HepG2 (cell line): ENCODE results near the gene MYO1B. TPM values are rescaled to one million over a fixed set of nuclear protein-coding genes. Genes with fewer than 3 reads are reported as not detected.
A peak's percentile ranks its signal among the peaks of the same experiment; 100 is the strongest.

Source experiments
- ARNT2 ChIP-seq: sonication (generic); formaldehyde crosslinking; IDR thresholded peaks from 2 replicates; pipeline ENCODE4 v1.8.0; 2022; ENCODE audit warnings: mild to moderate bottlenecking, low read depth, missing genetic modification reagents, moderate library complexity
- E2F1 ChIP-seq: sonication (generic); formaldehyde crosslinking; IDR thresholded peaks from 2 replicates; pipeline ENCODE4 v1.5.0; 2020; ENCODE audit warnings: missing genetic modification reagents
- FOXM1 ChIP-seq: sonication (generic); formaldehyde crosslinking; IDR thresholded peaks from 2 replicates; pipeline ENCODE4 v1.5.0; 2020; ENCODE audit warnings: missing genetic modification reagents
- FOXP4 ChIP-seq: sonication (generic); formaldehyde crosslinking; IDR thresholded peaks from 2 replicates; pipeline ENCODE4 v1.4.0; 2020; ENCODE audit warnings: missing genetic modification reagents
- KDM6A ChIP-seq: IDR thresholded peaks from 2 replicates; pipeline ENCODE4 v1.6.1; 2016; ENCODE audit warnings: low read depth
- PHF20 ChIP-seq: sonication (generic); formaldehyde crosslinking; IDR thresholded peaks from 2 replicates; pipeline ENCODE4 v1.5.0; 2020; ENCODE audit warnings: mild to moderate bottlenecking, missing genetic modification reagents
- SMC3 ChIP-seq: IDR thresholded peaks from 2 replicates; pipeline ENCODE4 v1.6.1; 2011; ENCODE audit warnings: low read length, improper control_type of control experiment
- THAP9 ChIP-seq: sonication (generic); formaldehyde crosslinking; IDR thresholded peaks from 2 replicates; pipeline ENCODE4; 2020; ENCODE audit warnings: missing genetic modification reagents, mild to moderate bottlenecking, borderline replicate concordance
- ZBTB25 ChIP-seq: IDR thresholded peaks from 2 replicates; pipeline ENCODE4 v1.6.1; 2018; ENCODE audit warnings: missing genetic modification reagents
- ZEB1 ChIP-seq: IDR thresholded peaks from 2 replicates; pipeline ENCODE4 v1.6.1; 2012; ENCODE audit warnings: mild to moderate bottlenecking, low read depth, inconsistent platforms; ENCODE audit not compliant: insufficient replicate concordance
- ZNF331 ChIP-seq: sonication (generic); formaldehyde crosslinking; IDR thresholded peaks from 2 replicates; pipeline ENCODE4 v1.4.0; 2020; ENCODE audit warnings: missing genetic modification reagents
- polyA plus RNA-seq, 8 experiments: library from polyadenylated mRNA; depleted of rRNA in 3 of 8; stranded (reverse) in 7 of 8; unstranded in 1 of 8; fragments of >200 nt; fragmentation: Illumina TruSeq in 4 of 8; extraction: Trizol in 4 of 8; gene quantifications; 2 replicates each; pipeline versions ENCODE4 v1.2.1 to v1.2.3, GENCODE V29; 2011 to 2016; ENCODE audit warnings: low read depth in 4 of 8, missing spikeins in 1 of 8, mixed read lengths in 1 of 8; ENCODE audit not compliant: insufficient read depth in 1 of 8
- total RNA-seq, 5 experiments: library from RNA; depleted of rRNA; stranded (reverse); fragments of >200 nt; fragmentation: Illumina TruSeq; extraction: Trizol; gene quantifications; 2 replicates each; pipeline ENCODE4 v1.2.3, GENCODE V29; 2016; ENCODE audit warnings: low read depth in 1 of 5
- TF ChIP-seq, protein P1 (sequence below): sonication (generic); formaldehyde crosslinking; IDR thresholded peaks from 2 replicates; pipeline ENCODE4 v1.8.0; 2022; ENCODE audit warnings: low read depth, missing genetic modification reagents
- TF ChIP-seq, protein P2 (sequence below): sonication (generic); formaldehyde crosslinking; IDR thresholded peaks from 2 replicates; pipeline ENCODE4 v1.4.0; 2020; ENCODE audit warnings: missing genetic modification reagents

The MYO1B gene
- total and polyA plus RNA-seq, 2 of the 13 experiments (the other 11 are each of a cell fraction or from before 2014, with no cell fraction given): 36.9 to 89.8 TPM

DNA sequence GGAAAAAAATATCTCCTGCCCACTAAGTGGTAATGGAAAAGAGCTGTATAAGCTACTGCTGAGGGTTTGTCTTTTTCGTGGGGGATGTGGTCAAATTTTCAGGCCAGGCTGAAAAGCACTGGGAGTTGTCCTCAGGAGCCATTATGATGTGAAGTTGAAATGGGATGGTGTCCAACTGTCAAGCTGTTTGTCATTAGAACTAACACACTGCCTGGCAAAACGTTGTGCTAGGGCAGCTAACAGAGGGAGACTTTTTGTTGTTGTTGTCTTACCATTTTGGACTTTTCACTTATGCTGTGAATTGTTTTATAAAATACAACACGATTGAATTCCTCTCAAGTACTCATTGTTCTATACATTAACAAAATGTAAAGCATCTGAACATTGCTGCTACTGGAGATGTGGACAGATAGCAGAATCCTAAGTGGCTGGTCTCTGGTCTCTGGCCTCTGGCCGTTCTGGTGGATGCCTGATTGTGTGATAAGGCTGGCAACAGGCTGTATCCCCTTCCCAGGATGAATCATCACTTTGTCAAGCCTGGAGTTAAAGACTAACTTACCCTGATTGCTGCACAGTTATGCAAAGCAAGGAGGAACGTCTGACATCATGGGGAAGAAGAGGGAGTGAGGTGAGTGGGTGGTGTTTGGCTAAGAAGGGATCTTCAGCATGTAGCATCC lies 2.3 kb downstream of the MYO1B start (continued):
- TF ChIP-seq THAP9 (CRISPR knock-in tag) (no peak), ZEB1 (no peak), ZNF331 (CRISPR knock-in tag) (peak; percentile 95), KDM6A (no peak), PHF20 (CRISPR knock-in tag) (no peak), ZBTB25 (CRISPR knock-in tag) (no peak), FOXM1 (CRISPR knock-in tag) (no peak), FOXP4 (peak; percentile 88), ARNT2 (CRISPR knock-in tag) (no peak), SMC3 (0 out of 2 replicates have a peak, but pooled peaks have one; percentile 1), E2F1 (CRISPR knock-in tag) (no peak)
- TF ChIP-seq, protein P1, sequence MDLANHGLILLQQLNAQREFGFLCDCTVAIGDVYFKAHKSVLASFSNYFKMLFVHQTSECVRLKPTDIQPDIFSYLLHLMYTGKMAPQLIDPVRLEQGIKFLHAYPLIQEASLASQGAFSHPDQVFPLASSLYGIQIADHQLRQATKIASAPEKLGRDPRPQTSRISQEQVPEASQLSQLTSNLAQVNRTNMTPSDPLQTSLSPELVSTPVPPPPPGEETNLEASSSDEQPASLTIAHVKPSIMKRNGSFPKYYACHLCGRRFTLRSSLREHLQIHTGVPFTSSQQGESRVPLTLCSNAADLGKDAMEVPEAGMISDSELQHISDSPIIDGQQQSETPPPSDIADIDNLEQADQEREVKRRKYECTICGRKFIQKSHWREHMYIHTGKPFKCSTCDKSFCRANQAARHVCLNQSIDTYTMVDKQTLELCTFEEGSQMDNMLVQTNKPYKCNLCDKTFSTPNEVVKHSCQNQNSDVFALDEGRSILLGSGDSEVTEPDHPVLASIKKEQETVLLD: no peak
- TF ChIP-seq, protein P2, sequence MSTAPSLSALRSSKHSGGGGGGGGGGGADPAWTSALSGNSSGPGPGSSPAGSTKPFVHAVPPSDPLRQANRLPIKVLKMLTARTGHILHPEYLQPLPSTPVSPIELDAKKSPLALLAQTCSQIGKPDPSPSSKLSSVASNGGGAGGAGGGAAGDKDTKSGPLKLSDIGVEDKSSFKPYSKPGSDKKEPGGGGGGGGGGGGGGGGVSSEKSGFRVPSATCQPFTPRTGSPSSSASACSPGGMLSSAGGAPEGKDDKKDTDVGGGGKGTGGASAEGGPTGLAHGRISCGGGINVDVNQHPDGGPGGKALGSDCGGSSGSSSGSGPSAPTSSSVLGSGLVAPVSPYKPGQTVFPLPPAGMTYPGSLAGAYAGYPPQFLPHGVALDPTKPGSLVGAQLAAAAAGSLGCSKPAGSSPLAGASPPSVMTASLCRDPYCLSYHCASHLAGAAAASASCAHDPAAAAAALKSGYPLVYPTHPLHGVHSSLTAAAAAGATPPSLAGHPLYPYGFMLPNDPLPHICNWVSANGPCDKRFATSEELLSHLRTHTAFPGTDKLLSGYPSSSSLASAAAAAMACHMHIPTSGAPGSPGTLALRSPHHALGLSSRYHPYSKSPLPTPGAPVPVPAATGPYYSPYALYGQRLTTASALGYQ (CRISPR knock-in tag): no peak
